ENCODE measurements around the gene SPATA2. TPM values are rescaled to one million over a fixed set of nuclear protein-coding genes. Genes with fewer than 3 reads are reported as not detected.
"Not testable (repeated sequence)": the region's sequence is repeated elsewhere in the genome, so short reads cannot be mapped to it uniquely, and the experiment has no call there.

The SPATA2 gene
- total and polyA plus RNA-seq, 2 experiments from 2014 or later: 5.3 to 9.3 TPM

- TF ChIP-seq REST (IDR thresholded peaks at IDR 0.05; ENCODE audit: unreplicated experiment) (no peak), ZNF331 (CRISPR knock-in tag; IDR thresholded peaks at IDR 0.05; ENCODE audit: low read depth) (no peak), CREB1 (CRISPR knock-in tag; IDR thresholded peaks at IDR 0.05; ENCODE audit: low read depth) (no peak), STAT1 (IDR thresholded peaks at IDR 0.05; ENCODE audit: unreplicated experiment) (no peak)
These were observed 41.4 kb upstream of the SPATA2 start (continued) for GRCh38 chr20:49956689-49957088.

GRCh38 chr20:49955830-49956396 is 40.6 kb upstream of the SPATA2 start:
- H3K27ac Mint-ChIP-seq; H3K79me2 ChIP-seq (replicated peaks; ENCODE audit: insufficient read depth); H3F3A ChIP-seq (replicated peaks; ENCODE audit: low read depth); H3K4me3 ChIP-seq; H3K9me3 Mint-ChIP-seq; H3K9me2 ChIP-seq (ENCODE audit: insufficient read depth); DNase-seq (ENCODE audit: low spot score); H3K4me1 ChIP-seq (ENCODE audit: insufficient read depth); H3K27me3 ChIP-seq (ENCODE audit: insufficient read depth); H4K20me1 ChIP-seq (replicated peaks; ENCODE audit: insufficient read depth); H3K27ac ChIP-seq (ENCODE audit: low read depth); H3K27me3 Mint-ChIP-seq (ENCODE audit: insufficient read depth, low read depth, poor library complexity); ATAC-seq; H3K4me1 Mint-ChIP-seq; H3K4me3 Mint-ChIP-seq; H3K4me2 ChIP-seq; H2AFZ ChIP-seq: not testable (repeated sequence)
- peaks cover 23% of the 10 kb centered on the region for H3K36me3 ChIP-seq (ENCODE audit: insufficient read depth)
- peaks cover 68% of the 10 kb centered on the region for H3K36me3 Mint-ChIP-seq (ENCODE audit: low read depth)

GRCh38 chr20:49955167-49955566 is 39.8 kb upstream of the SPATA2 start:
- no peak for ATAC-seq
- no peaks in the 10 kb centered on the region for H3K4me1 ChIP-seq (ENCODE audit: insufficient read depth)
- no peaks in the 10 kb centered on the region for H3K9me2 ChIP-seq (ENCODE audit: insufficient read depth)
- H3K27ac ChIP-seq (ENCODE audit: low read depth): no peak overlapping the region
- H3K4me3 ChIP-seq: no peak overlapping the region
- no peak for DNase-seq (ENCODE audit: low spot score)
- H2AFZ ChIP-seq: no peak overlapping the region
- H3K79me2 ChIP-seq (replicated peaks; ENCODE audit: insufficient read depth): no peaks in the 10 kb centered on the region
- H4K20me1 ChIP-seq (replicated peaks; ENCODE audit: insufficient read depth): peaks cover 8% of the 10 kb centered on the region
- peaks cover 74% of the 10 kb centered on the region for H3K36me3 Mint-ChIP-seq (ENCODE audit: low read depth)
- H3K4me2 ChIP-seq: no peak overlapping the region
- H3K36me3 ChIP-seq (ENCODE audit: insufficient read depth): peaks cover 23% of the 10 kb centered on the region
- peaks cover 6% of the 10 kb centered on the region for H3K27me3 Mint-ChIP-seq (ENCODE audit: insufficient read depth, low read depth, poor library complexity)
- no peak overlapping the region for H3K4me3 Mint-ChIP-seq
- no peaks in the 10 kb centered on the region for H3K4me1 Mint-ChIP-seq
- no peak overlapping the region for H3K27ac Mint-ChIP-seq
- H3K9me3 Mint-ChIP-seq: no peaks in the 10 kb centered on the region; the same call in 2 of the 3 replicates
- 0 out of 2 replicates have a peak, but pooled peaks cover 3% of the 10 kb centered on the region for H3F3A ChIP-seq (replicated peaks; ENCODE audit: low read depth)
- no peaks in the 10 kb centered on the region for H3K27me3 ChIP-seq (ENCODE audit: insufficient read depth)
- no peak for TF ChIP-seq NANOG (IDR thresholded peaks at IDR 0.05; ENCODE audit: borderline replicate concordance)
- no peak for TF ChIP-seq CREB1 (CRISPR knock-in tag; IDR thresholded peaks at IDR 0.05; ENCODE audit: low read depth)
- no peak for TF ChIP-seq ZNF331 (CRISPR knock-in tag; IDR thresholded peaks at IDR 0.05; ENCODE audit: low read depth)
- no peak for TF ChIP-seq CTCF (conservative IDR thresholded peaks at IDR 0.05; ENCODE audit: low read depth in 2 of 2)
- no peak for TF ChIP-seq EZH2phosphoT487 (IDR thresholded peaks at IDR 0.05; ENCODE audit: unreplicated experiment)
- no peak for TF ChIP-seq JUNB (IDR thresholded peaks at IDR 0.05; ENCODE audit: unreplicated experiment)
- TF ChIP-seq ZNF114 (CRISPR knock-in tag; IDR thresholded peaks at IDR 0.05): no peak
- TF ChIP-seq ETS1 (IDR thresholded peaks at IDR 0.05): no peak
- no peak for TF ChIP-seq POLR2AphosphoS5 (IDR thresholded peaks at IDR 0.05; ENCODE audit: low read depth)
- no peak for TF ChIP-seq STAT1 (IDR thresholded peaks at IDR 0.05; ENCODE audit: unreplicated experiment)
